Activated CD8-positive, alpha-beta T cell treated with anti-CD3 and anti-CD28 coated beads for 36 hours (primary cell): Measurements from ENCODE around the gene ARL13B. TPM values are rescaled to one million over a fixed set of nuclear protein-coding genes. Genes with fewer than 3 reads are reported as not detected.
A peak's percentile ranks its signal among the peaks of the same experiment; 100 is the strongest.
"Not testable (repeated sequence)": the region's sequence is repeated elsewhere in the genome, so short reads cannot be mapped to it uniquely, and the experiment has no call there.

Source experiments
- ATAC-seq: fragments of 200-7000 bp; cut with Tn5 transposase; one replicate; pipeline ENCODE4 v1.10.0; 2021; ENCODE audit warnings: mild to moderate bottlenecking, moderate library complexity
- CTCF ChIA-PET: fragments of 350-600 bp; sonication (Branson Sonifier 250); formaldehyde crosslinking; loops from one replicate; lab custom pipeline; 2021; ENCODE audit warnings: antibody characterized with exemption; lab: Charles Lee
- POLR2A ChIA-PET: fragments of 350-600 bp; sonication (Branson Sonifier 250); formaldehyde crosslinking; loops from one replicate; lab custom pipeline; 2021; ENCODE audit warnings: antibody characterized with exemption; lab: Charles Lee
- DNase-seq: peaks from one replicate; pipeline ENCODE4 v3.0.0-alpha.2; 2020
- H3K27ac Mint-ChIP-seq: one replicate; pipeline ENCODE4 v1.8.0; 2021; ENCODE audit warnings: mild to moderate bottlenecking, mixed read lengths
- H3K27me3 Mint-ChIP-seq: one replicate; pipeline ENCODE4 v1.8.0; 2021; ENCODE audit warnings: mixed read lengths
- H3K36me3 Mint-ChIP-seq: one replicate; pipeline ENCODE4 v1.8.0; 2021; ENCODE audit warnings: low read depth, mixed read lengths
- H3K4me1 Mint-ChIP-seq: one replicate; pipeline ENCODE4 v1.8.0; 2021; ENCODE audit warnings: low read depth, mixed read lengths
- H3K4me3 Mint-ChIP-seq: one replicate; pipeline ENCODE4 v1.8.0; 2021; ENCODE audit warnings: mild to moderate bottlenecking, moderate library complexity, mixed read lengths
- H3K9me3 Mint-ChIP-seq: one replicate; pipeline ENCODE4 v1.8.0; 2021; ENCODE audit warnings: mixed read lengths
- intact Hi-C: fragments of 100-400 bp; cut with micrococcal nuclease; formaldehyde crosslinking; loops from one replicate; pipeline ENCODE4 v1.10.0; 2022
- total RNA-seq, 2 experiments: library from RNA; stranded (reverse); gene quantifications; one replicate each; pipeline ENCODE4 v1.2.3, GENCODE V29; 2021
- TF ChIP-seq, protein P1 (sequence below): fragments of 200-600 bp; IDR thresholded peaks from one replicate; pipeline ENCODE4 v1.8.0; 2022; ENCODE audit warnings: antibody characterized with exemption, mild to moderate bottlenecking

The ARL13B gene
- total RNA-seq, 2 experiments from 2014 or later: 8.0 to 10.0 TPM

DNA sequence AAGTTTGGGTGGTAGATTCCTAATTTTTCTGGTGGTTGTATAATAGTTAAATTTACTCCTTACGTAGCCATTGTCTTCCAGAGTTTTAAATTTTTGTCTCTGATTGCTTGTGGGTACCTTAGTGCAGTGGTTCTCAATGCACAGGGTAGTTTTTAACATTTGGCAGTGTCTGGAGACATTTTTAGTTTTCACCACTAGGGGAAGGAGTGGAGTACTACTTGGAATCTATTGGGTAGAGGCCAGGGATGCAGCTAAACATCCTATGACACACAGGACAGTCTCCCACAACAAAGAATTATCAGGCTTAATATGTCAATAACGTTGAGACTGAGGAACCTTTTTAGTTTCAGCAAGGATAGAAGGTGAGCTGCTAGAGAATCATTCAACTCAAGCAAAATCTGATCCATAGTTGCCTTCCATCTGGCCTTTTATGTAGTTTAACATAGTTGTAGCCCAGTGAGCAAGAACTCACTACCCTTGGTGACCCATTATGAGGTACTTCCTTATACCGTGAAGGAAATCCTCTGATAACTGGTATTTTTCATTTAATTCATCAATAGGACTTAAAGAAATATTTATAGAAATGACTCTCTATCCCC is 57.1 kb downstream of the ARL13B start:
- ChIA-PET CTCF (interaction anchor here (0.6 to 3.4 kb wide), 11 partner anchors 10 to 56 kb away, joined by 3 to 21 read pairs (median 4); partner anchors contain the start of genes DHFR2, NSUN3 and STX19), POLR2A (no interaction called here)
- peak; percentile 65 for ATAC-seq
- DNase-seq: no peak
- Mint-ChIP-seq H3K9me3 (no peaks in the 10 kb centered on the region), H3K27ac (no peak overlapping the region), H3K4me1 (no peaks in the 10 kb centered on the region), H3K36me3 (no peaks in the 10 kb centered on the region), H3K4me3 (no peak overlapping the region), H3K27me3 (no peaks in the 10 kb centered on the region)
- intact Hi-C loops: no loop called here
- TF ChIP-seq, protein P1, sequence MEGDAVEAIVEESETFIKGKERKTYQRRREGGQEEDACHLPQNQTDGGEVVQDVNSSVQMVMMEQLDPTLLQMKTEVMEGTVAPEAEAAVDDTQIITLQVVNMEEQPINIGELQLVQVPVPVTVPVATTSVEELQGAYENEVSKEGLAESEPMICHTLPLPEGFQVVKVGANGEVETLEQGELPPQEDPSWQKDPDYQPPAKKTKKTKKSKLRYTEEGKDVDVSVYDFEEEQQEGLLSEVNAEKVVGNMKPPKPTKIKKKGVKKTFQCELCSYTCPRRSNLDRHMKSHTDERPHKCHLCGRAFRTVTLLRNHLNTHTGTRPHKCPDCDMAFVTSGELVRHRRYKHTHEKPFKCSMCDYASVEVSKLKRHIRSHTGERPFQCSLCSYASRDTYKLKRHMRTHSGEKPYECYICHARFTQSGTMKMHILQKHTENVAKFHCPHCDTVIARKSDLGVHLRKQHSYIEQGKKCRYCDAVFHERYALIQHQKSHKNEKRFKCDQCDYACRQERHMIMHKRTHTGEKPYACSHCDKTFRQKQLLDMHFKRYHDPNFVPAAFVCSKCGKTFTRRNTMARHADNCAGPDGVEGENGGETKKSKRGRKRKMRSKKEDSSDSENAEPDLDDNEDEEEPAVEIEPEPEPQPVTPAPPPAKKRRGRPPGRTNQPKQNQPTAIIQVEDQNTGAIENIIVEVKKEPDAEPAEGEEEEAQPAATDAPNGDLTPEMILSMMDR: peak; percentile 35

DNA sequence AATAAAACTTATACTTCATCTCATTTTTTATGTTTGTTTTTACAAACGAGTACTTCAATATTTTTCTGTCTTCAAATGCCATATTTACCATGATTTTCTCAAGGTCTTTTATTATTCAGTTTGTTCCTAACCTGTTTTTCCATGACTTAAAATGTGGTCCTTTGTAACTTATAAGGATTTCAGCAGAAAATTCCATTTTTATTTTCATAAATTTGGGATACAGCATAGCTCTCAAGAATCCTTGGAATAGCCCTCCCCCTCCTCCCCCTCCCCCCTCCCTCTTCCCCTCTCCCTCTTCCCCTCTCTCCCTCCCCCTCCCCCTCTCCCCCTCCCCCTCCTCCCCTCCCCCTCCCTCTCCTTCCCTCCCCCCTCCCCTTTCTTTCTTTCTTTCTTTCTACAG is 63.3 kb downstream of the ARL13B start:
- TF ChIP-seq, protein P1: no peak
- ChIA-PET POLR2A (no interaction called here), CTCF (no interaction called here)
- Mint-ChIP-seq H3K9me3 (peaks cover 3% of the 10 kb centered on the region), H3K4me3 (peak overlapping the region; percentile 42), H3K27me3 (no peaks in the 10 kb centered on the region), H3K36me3 (peaks cover 17% of the 10 kb centered on the region), H3K4me1 (peaks cover 2% of the 10 kb centered on the region), H3K27ac (peak overlapping the region; percentile 68)
- intact Hi-C loops: no loop called here
- ATAC-seq (no peak), DNase-seq (no peak)

DNA sequence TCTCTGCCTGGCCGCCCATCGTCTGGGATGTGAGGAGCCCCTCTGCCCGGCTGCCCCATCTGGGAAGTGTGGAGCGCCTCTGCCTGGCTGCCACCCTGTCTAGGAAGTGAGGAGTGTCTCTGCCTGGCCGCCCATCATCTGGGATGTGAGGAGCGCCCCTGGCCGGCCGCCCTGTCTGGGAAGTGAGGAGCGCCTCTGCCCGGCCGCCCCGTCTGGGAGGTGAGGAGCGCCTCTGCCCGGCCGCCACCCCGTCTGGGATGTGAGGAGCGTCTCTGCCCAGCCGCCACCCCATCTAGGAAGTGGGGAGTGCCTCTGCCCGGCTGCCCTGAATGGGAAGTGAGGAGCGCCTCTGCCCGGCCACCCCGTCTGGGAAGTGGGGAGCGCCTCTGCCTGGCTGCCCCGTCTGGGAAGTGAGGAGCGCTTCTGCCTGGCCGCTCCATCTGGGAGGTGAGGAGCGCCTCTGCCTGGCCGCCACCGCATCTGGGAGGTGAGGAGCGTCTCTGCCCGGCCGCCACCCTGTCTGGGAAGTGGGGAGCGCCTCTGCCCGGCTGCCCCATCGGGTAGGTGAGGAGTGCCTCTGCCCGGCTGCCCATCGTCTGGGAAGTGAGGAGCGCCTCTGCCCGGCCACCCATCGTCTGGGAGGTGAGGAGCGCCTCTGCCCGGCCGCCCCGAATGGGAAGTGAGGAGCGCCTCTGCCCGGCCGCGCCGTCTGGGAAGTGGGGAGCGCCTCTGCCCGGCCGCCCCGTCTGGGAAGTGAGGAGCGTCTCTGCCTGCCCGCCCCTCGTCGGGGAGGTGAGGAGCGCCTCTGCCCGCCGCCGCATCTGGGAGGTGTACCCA is 64.4 kb downstream of the ARL13B start:
- H3K9me3 Mint-ChIP-seq, POLR2A ChIA-PET, H3K4me3 Mint-ChIP-seq, intact Hi-C loops, CTCF ChIA-PET, H3K4me1 Mint-ChIP-seq, DNase-seq, H3K27ac Mint-ChIP-seq, H3K27me3 Mint-ChIP-seq, ATAC-seq: not testable (repeated sequence)
- peaks cover 17% of the 10 kb centered on the region for H3K36me3 Mint-ChIP-seq

DNA sequence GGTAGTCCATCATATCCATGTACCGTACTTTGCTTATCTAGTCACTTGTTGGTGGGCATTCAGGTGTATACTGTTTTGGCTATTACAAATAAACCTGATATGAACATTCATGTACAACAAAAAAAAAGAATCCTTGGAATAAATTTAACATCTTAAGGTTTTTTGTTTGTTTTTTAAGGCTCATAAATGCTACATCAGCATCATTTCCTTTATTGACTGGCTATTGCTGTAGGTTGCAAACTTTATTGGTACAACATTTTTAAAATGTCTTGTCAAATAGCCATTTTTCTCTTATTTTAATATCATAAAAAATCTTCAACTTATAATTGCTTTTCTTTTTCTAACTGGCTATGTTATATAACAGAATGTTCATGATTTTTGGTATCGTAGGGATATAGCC is 66.6 kb downstream of the ARL13B start:
- intact Hi-C loops: no loop called here
- H3K4me1 Mint-ChIP-seq: peaks cover 2% of the 10 kb centered on the region
- H3K36me3 Mint-ChIP-seq: peaks cover 18% of the 10 kb centered on the region
- H3K27ac Mint-ChIP-seq: no peak overlapping the region
- TF ChIP-seq, protein P1: no peak
- POLR2A ChIA-PET: no interaction called here
- CTCF ChIA-PET: no interaction called here
- DNase-seq: no peak
- no peaks in the 10 kb centered on the region for H3K27me3 Mint-ChIP-seq
- no peak overlapping the region for H3K4me3 Mint-ChIP-seq
- H3K9me3 Mint-ChIP-seq: peaks cover 3% of the 10 kb centered on the region
- ATAC-seq: no peak

DNA sequence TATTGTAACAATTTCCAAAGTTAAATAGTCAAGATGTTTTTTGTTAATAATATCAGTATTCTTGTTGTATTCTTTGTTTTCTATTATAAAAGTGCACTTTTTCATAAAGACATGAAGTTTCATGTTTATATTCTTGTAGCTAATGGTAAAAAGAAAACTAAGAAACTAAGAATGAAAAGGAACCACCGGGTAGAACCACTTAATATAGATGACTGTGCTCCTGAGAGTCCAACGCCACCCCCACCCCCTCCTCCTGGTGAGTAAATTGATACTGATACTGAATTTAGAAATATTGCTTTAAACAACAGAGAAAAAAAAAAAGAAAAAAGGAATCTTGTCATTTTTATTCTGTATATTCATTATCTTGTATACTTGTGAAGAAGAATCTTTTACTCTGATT is 69.3 kb downstream of the ARL13B start:
- no peaks in the 10 kb centered on the region for H3K4me1 Mint-ChIP-seq
- ChIA-PET CTCF (interaction anchor here (0.9 to 2.1 kb wide), 2 partner anchors 12 to 29 kb away, joined by 4 to 5 read pairs; no protein-coding TSS in a partner anchor), POLR2A (interaction anchor here (0.9 kb wide), 1 partner anchor 12 kb away, joined by 3 read pairs; no protein-coding TSS in a partner anchor)
- ATAC-seq (no peak), DNase-seq (peak; percentile 13)
- H3K27me3 Mint-ChIP-seq: no peaks in the 10 kb centered on the region
- no peak overlapping the region for H3K27ac Mint-ChIP-seq
- no peaks in the 10 kb centered on the region for H3K9me3 Mint-ChIP-seq
- no peak overlapping the region for H3K4me3 Mint-ChIP-seq
- TF ChIP-seq, protein P1: no peak
- peaks cover 7% of the 10 kb centered on the region for H3K36me3 Mint-ChIP-seq
- intact Hi-C loops: no loop called here
